Heart left ventricle (tissue), 13 donors: ENCODE results near the gene IFITM5.

ENCODE experiments used
- POLR2A ChIP-seq, 2 donors: fragments of 450-650 bp; IDR thresholded peaks; one replicate each; pipeline ENCODE4 v1.6.1; 2017; ENCODE audit warnings: antibody characterized with exemption in 2 of 2, mild to moderate bottlenecking in 2 of 2, moderate library complexity in 2 of 2
- TF ChIP-seq, protein P1 (sequence below), 12 donors: fragments of 200-600 bp; sonication (generic) in 4 of 12; IDR thresholded peaks; one replicate each; pipeline versions ENCODE4 v1.5.0 to v1.8.0; 2018 to 2022; ENCODE audit warnings: antibody characterized with exemption in 12 of 12, mild to moderate bottlenecking in 5 of 12
- donor health status: ischemic (EF 13 %, LVEDD 7.1; RV severe dilation, severe dysfunction).
- donor health status: DM: no; HTN: yes; CAD: no.
- donor health status: DM: no; HTN: no; CAD: no.
- donor health status: ischemic (EF 25% LVEDD 6.9; RV normal size, moderate dysfunction).
- donor health status: ischemic (EF 25% LVEDD 5.7; RV mildly dilated, moderate dysfunction).
- donor health status: ischemic (EF 35%, LVEDD 5.7; RV mildly dilated, moderate dysfunction).
- donor health status: nonischemic (EF 11% LVEDD 7.7; RV severe dilation, severe dysfunction).
- donor health status: DM: yes; HTN: yes; CAD: no.
- donor health status: PGD.
- donor health status: ischemic (EF 29% LVEDD 5.4; RV normal size, mild dysfunction).
- donor health status: nonischemic (EF 23%, LVEDD 6.1; RV moderate dilation, normal function).

DNA sequence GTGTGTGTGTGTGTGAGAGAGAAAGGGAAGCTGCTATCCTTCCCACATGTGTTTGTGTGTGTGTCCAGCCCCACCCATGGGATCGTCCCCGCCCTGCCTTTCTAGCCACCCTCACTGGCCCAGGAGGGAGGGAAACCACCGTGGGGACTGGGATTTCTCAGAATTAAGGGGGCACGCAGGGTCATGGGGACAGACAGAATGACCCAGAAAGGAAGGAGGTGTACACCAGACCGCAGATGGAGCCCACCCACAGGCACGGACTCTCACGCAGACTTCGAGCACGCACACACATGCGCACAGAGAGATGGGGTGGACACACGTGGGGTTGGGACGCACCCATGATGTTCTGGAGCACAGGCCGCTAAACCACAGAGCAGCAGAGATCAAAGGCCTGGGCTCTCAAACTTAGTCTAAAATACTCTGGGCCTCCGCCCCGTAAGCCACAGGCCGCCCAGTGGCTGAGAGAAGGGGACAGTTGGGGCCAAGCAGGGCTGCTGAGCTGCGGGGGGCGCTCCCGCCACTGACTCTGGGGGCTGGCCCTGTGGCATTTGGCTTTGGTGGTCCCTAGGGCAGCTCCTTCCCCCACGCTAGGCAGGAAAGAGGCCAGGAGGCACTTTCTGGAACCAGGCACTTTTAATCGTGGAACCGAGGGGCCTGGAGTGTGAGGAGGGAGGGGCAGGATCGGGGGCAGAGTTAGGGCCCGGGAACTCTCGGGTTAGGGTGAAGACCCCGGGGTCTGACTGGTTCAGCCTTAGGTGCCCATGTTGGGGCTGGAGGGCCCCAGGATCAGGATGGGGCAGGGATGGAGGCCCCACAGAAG is 1.5 kb downstream of the IFITM5 start:
- TF ChIP-seq, protein P1, sequence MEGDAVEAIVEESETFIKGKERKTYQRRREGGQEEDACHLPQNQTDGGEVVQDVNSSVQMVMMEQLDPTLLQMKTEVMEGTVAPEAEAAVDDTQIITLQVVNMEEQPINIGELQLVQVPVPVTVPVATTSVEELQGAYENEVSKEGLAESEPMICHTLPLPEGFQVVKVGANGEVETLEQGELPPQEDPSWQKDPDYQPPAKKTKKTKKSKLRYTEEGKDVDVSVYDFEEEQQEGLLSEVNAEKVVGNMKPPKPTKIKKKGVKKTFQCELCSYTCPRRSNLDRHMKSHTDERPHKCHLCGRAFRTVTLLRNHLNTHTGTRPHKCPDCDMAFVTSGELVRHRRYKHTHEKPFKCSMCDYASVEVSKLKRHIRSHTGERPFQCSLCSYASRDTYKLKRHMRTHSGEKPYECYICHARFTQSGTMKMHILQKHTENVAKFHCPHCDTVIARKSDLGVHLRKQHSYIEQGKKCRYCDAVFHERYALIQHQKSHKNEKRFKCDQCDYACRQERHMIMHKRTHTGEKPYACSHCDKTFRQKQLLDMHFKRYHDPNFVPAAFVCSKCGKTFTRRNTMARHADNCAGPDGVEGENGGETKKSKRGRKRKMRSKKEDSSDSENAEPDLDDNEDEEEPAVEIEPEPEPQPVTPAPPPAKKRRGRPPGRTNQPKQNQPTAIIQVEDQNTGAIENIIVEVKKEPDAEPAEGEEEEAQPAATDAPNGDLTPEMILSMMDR (IDR thresholded peaks at IDR 0.05), result no peak
- TF ChIP-seq POLR2A (IDR thresholded peaks at IDR 0.05), result no peak
